Activated CD8-positive, alpha-beta memory T cell treated with anti-CD3 and anti-CD28 coated beads for 24 hours (primary cell): ENCODE data around the gene MGMT.

Source experiments
- DNase-seq: peaks from one replicate; pipeline ENCODE4 v3.0.0-alpha.2; 2020

Gene MGMT

GRCh38 chr10:129696636-129697035 lies 229.6 kb downstream of the MGMT start:
- no peak for DNase-seq

- no peak for DNase-seq
Measured at GRCh38 chr10:129697463-129698247, 230.6 kb downstream of the MGMT start.

DNA sequence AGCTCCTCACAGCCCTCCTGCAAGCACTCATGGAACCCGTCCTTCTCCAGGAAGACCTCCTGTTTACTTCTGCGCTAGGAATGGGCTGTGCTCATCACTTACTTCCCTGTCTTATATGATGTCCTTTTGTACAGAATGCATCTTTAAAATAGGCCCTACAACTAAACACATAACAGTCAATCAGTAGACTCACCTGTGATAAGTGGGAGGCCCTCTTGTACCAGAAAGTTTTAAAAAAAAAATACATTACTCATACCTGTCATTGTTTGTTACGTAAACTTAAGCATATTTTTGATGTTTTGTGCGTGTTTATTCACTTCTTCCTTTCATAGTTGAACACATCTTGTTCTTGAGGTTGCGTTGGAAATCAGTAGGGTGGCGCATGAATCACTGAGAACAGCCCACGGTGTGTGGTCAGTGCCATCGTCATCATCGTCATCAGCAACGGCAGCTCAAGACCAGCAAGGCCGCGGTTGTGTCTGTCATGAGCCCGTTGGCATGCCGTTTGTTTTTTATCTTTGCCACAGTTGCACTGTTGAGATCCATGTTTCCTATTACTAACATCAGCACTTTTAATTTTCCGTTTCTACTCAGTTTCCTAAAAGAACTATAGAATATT lies 232.8 kb downstream of the MGMT start:
- no peak for DNase-seq

- no peak for DNase-seq
Measured at GRCh38 chr10:129702605-129703004, 235.6 kb downstream of the MGMT start.

GRCh38 chr10:129703287-129704137 lies 236.5 kb downstream of the MGMT start:
- DNase-seq: no peak

DNA sequence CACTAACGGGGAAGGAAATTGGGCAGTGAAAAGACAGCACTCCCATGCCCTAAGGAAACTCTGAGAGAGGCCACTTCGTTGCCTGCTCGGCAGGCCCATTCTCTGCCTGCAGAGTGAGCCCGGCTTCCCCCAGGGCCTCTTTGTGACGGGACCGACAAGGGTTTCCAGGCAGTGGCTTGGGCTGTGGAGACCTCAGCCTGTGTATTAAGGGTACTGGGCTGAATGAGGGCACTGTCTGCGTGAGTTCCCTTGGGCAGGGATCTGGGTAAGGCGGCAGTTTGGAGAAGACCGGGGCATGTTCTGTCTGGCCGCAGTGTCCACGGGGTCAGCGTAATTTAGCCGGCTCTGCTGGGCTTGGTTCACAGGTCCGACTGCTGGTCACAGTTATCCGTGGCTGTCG lies 237.2 kb downstream of the MGMT start:
- no peak for DNase-seq

- DNase-seq: no peak
Measured at GRCh38 chr10:129704786-129705525, 237.9 kb downstream of the MGMT start.

DNA sequence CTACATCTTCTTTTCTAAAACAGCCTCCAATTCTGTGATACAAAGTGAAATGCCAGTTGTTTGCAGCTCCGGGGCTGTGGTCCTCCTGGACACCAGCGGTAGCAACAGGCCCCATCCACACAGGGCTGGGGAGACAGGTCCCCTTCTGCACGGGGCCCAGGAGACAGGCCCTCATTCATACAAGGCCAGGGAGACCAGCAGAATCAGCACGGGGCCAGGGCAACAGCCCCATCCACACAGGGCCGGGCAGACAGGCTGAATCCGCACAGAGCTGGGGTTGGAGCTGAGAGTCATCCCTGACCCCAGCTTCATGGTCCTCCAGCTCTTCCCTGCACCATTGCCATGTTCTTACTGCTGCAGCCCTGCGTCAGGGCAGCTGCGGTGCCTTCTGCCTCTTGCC lies 238.6 kb downstream of the MGMT start:
- no peak for DNase-seq

DNA sequence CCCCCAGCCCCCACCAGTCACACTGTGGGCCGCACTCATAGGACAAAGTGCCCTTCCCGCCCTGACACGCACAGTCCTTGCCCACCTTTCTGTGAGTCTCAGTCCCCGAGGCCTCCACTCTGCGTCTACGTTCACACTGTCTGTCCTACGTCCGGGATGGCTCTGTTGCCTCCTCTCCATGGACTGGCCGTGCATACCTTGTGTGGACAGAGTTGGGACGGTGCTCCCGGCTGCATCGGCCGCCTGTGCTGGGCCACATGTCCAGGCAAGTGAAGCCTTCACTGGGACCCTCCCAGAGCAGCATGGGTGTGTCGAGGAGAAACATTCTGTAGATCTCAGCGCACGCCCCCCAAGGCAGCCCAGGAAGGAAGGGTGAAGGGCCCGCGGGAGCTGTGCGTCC lies 239.0 kb downstream of the MGMT start:
- DNase-seq: no peak

DNA sequence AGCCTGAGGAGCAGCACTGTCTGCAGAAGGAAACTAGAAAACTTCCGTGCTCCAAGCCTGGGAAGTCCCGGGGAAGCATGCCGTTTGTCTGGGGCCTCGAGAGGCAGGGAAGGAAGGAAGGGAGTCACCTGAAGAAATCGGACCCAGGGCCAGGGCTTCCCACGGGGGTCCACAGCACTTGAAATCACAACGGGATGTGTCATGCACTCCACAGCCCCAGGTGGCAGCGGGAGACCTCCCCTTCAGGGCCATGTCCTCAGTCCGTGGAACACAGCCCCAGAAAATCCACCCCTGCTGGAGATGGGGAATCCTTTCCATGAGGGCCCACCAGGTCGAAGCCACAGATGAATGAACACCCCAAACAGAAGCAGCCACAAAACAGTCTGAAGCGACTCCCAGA lies 239.5 kb downstream of the MGMT start:
- DNase-seq: no peak

DNA sequence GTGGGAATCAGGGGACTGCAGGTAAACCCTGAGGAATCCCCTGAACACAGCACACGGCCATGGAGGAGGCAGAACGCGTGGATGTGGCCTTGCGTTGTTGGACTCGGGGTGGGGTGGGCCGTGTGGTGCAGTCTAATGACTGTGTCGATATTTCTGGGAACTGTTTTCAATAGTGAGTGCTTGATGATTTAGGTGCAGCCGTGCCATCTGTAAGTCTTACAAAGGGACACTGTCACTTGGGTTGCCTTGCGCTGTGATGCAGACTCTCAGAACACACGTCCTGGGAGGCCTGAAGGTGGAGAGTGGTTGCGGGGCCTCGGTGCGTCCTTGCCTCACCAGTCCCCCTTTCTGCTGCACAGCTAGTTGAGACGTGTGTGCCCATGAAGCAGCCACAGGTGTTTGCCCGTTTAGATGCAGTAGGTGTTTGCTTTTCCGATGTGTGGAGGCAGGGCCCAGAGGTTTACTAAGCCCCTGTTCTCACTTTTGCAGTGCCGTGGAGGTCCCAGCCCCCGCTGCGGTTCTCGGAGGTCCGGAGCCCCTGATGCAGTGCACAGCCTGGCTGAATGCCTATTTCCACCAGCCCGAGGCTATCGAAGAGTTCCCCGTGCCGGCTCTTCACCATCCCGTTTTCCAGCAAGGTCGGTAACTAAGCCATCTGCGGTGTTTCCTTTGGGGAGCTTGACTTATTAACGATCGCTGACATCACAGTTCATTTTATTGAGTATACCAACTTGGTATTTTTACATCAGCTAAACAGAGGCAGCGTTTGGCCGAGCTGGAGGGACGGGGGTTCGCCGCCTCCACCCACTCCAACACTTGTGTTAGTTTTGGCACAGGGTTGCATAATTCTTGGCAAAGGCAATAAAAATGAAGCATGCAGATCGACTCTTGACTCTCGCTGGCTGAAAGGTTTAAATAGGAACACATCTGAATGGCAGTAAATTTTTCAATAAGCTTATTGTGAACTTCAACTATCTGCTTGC lies 240.7 kb downstream of the MGMT start:
- no peak for DNase-seq

DNA sequence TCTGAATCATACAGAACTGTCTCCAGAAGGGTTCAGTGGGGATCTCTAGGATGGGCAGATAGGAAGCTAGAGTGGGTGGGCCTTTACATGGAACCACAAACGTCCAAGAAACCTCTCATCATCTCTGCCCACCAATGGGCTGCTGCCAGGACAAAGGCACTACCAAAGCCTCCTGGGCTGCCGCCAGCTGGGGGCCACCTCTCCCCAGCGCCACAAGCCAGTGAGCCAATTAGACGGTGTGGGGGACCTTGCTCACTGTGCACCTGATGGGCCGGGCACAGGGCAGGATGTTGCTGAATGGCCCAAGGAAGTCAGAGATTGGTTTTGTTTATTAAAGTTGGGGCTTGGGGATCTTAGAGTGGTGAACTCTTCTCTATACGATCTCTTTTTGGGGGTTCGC lies 242.1 kb downstream of the MGMT start:
- no peak for DNase-seq

DNA sequence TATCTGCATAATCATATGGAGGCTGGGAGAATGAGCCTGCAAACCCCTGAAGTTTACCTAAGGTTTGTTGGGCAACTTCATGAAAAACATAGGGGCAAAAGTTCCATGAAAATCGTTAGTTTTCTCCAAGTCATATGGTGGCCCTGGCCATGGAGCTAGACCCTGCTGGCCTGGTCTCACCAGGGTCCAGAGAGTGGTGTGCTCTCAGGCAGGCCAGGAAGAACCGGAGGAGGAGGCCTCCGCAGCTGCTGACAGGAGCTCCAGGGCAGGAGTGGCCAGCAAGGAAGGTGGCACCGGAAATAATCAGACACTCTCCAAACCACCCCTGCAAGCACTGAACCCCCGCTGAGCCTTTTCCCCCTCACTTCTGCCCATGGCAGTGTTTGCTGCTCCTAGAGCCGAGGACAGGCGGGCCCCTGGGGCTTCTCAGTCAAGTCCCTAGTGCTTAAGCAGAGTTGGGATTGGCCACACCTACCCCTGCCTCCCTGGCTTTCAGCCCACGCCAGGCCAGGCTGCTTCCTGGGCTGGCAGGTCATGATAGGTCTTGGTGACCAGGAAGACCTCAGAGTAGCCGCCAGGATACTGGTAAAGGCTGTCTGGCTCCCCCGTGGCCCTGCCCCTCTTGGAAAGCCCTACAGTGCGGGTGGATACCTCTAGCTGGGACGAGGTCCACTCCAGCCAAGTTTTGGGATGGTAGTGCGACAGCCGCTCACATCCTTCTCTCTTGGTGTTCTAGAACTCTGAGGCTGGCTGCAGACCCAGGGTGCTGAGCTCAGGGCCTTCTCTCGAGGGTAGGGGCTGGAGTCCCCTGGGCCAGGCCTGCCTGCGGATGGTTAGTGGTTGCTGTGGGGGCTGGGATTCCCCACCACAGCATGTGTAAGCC lies 242.8 kb downstream of the MGMT start:
- DNase-seq: no peak

DNA sequence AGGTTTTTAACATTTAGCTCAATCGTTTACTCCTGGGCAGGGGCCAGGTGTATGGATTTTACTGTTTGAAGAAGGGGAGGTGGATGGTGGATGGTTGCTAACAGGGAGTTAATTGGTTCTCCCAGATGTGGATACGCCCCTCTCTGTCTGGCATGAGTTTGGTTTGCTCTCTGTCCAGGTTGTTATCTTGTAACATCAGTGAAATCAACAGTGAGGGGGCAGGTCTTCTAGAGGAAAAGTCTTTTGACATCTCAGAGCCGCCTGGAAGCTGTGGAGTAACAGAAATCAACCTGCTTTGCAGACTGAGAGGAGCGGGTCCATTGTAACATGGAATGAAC lies 243.4 kb downstream of the MGMT start:
- DNase-seq: no peak

DNA sequence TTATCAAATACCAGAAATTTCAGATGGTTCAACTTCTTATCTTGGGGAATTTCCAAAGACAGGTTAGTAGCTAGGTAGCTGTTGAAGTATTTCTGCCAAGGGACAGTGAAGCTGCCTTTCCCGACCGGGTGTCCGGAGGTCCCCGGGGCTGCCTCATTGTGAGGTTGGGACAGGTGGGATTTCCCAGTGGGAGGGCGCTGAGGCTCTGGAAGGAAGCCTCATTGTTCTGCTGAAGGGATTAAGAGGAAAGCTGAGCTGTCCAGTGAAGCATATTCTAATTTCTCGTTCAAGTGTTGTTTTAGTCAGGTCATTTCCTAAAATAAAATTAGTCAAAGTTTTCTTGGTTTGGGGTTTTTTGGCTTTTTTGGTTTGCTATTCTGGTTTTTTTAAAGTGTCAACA lies 244.2 kb downstream of the MGMT start:
- peak; percentile 41 for DNase-seq

DNA sequence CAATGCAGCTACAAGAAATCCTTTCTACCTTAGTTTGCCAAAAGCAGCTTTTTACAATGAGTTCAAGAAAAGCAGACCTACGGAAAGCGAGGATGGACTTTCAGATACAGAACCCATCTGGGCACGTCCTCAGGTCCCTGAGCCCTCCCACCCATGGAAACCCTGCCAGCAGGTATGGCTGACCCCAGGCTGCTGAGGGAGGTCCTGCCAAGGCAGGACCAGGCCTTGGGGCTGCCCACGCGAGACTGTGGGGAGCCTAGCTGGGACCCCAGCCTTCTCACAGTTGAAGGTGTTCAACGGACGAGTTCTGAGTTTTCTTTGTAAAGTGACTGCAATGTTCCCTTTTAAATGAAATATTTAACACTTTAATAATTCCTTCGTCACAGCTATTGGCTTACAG lies 245.0 kb downstream of the MGMT start:
- no peak for DNase-seq

- DNase-seq: peak; percentile 41
Measured at GRCh38 chr10:129713659-129714265, 246.7 kb downstream of the MGMT start.

- no peak for DNase-seq
Measured at GRCh38 chr10:129715805-129716204, 248.8 kb downstream of the MGMT start.

DNA sequence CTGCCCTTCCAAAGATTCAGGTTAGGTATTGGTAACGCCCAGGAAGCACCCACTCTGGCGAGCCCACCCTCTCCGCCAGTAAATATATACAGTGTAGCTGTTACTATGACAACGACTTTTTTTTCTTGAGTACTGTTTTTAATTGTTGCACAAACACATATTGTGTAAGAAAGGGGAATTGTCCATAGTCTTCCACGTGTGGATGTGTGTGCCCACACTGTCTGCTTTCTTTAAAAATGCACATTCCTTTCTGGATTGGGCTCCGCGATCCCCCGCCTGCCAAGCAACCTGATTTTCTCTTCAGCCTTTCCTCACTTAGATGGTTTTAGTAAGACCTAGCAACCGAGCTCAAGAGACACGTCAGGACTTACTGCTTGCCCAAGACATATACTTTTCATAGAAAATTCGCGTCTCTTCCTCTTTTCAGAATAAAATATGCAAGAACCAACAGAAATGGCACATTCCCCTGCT lies 249.2 kb downstream of the MGMT start:
- DNase-seq: no peak

DNA sequence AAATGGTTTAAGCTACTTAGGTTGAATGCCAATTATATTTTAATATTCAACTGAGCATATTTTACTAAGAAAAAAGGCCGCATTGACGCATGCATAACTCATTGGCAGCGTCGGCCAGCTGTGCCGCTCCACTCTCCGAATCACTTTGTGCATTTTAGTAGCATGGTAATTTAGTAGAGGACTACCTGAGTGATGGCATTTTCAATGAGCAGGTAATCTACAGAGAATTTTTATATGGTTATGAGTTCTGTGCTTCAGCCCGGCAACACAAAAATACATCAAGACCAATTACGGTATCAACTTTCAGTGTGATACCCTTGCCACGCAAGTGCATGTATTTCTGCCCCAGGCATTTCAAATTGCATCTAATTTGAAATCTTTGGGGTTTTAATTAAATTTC lies 249.8 kb downstream of the MGMT start:
- DNase-seq: no peak
